ENCODE results near the gene KIF25.

GRCh38 chr6:168031411-168031971 is 34.0 kb downstream of the KIF25 start:
- no peak for TF ChIP-seq ATF6 (CRISPR knock-in tag; IDR thresholded peaks at IDR 0.05)
- no peak for TF ChIP-seq CTCF (IDR thresholded peaks at IDR 0.05)
- TF ChIP-seq MAX (CRISPR knock-in tag; IDR thresholded peaks at IDR 0.05): no peak
- no peak for TF ChIP-seq ESRRA (CRISPR knock-in tag; IDR thresholded peaks at IDR 0.05; ENCODE audit: borderline replicate concordance)
- TF ChIP-seq TP53 (CRISPR knock-in tag; IDR thresholded peaks at IDR 0.05): no peak
- no peak for TF ChIP-seq FOXJ3 (CRISPR knock-in tag; IDR thresholded peaks at IDR 0.05; ENCODE audit: borderline replicate concordance)
- TF ChIP-seq ZNF532 (CRISPR knock-in tag; IDR thresholded peaks at IDR 0.05; ENCODE audit: borderline replicate concordance): no peak
- no peak for TF ChIP-seq SMAD3 (CRISPR knock-in tag; IDR thresholded peaks at IDR 0.05; ENCODE audit: borderline replicate concordance)
- TF ChIP-seq MLX (CRISPR knock-in tag; IDR thresholded peaks at IDR 0.05): no peak
- TF ChIP-seq TEAD4 (CRISPR knock-in tag; IDR thresholded peaks at IDR 0.05): no peak
- no peak for TF ChIP-seq FOXP1 (CRISPR knock-in tag; IDR thresholded peaks at IDR 0.05; ENCODE audit: borderline replicate concordance)
- no peak for TF ChIP-seq NFATC4 (CRISPR knock-in tag; IDR thresholded peaks at IDR 0.05)
- no peak for TF ChIP-seq ARID4B (CRISPR knock-in tag; IDR thresholded peaks at IDR 0.05; ENCODE audit: borderline replicate concordance)

Data from WTC11 (cell line).